Panc1 (cell line): Measurements from ENCODE around the gene PGM2. TPM values are rescaled to one million over a fixed set of nuclear protein-coding genes. Genes with fewer than 3 reads are reported as not detected.

Source experiments
- ATAC-seq: fragments of 200-7000 bp; cut with Tn5 transposase; 2 replicates; pipeline ENCODE4 v1.9.1; 2020; ENCODE audit warnings: mild to moderate bottlenecking, moderate library complexity
- BruUV-seq: library from RNA; stranded (reverse); fragments of 400-500 nt; replicated peaks from 2 replicates; lab custom pipeline; 2021; lab: Mats Ljungman, UMichigan
- CTCF ChIA-PET: fragments of 300-600 bp; sonication (Branson Sonifier 250); formaldehyde crosslinking; loops from one replicate; lab custom pipeline; 2022; ENCODE audit warnings: antibody characterized with exemption; lab: Charles Lee
- POLR2A ChIA-PET: fragments of 300-600 bp; sonication (Branson Sonifier 250); formaldehyde crosslinking; loops from one replicate; lab custom pipeline; 2022; ENCODE audit warnings: antibody characterized with exemption; lab: Charles Lee
- DNase-seq: peaks from one replicate; pipeline ENCODE4 v3.0.0-alpha.2; 2010; ENCODE audit warnings: low read depth, low spot score
- H3K27ac ChIP-seq: 2 replicates; pipeline ENCODE4 v1.5.1; 2011; ENCODE audit warnings: mild to moderate bottlenecking, low read length, inconsistent platforms
- H3K27me3 ChIP-seq: fragments of 200-500 bp; sonication (Bioruptor generic); 2 replicates; pipeline ENCODE4 v1.6.0; 2014; ENCODE audit warnings: low read length, inconsistent platforms; ENCODE audit not compliant: control insufficient read depth, insufficient read depth
- H3K36me3 ChIP-seq: fragments of 200-500 bp; sonication (Bioruptor generic); 2 replicates; pipeline ENCODE4 v1.5.1; 2014; ENCODE audit warnings: inconsistent platforms, mild to moderate bottlenecking, low read length, moderate library complexity; ENCODE audit not compliant: control insufficient read depth, insufficient read depth
- H3K4me1 ChIP-seq: 2 replicates; pipeline ENCODE4 v1.5.1; 2011; ENCODE audit warnings: inconsistent platforms, mild to moderate bottlenecking, low read length, moderate library complexity; ENCODE audit not compliant: control insufficient read depth, insufficient read depth
- H3K4me3 ChIP-seq, 2 experiments: 2 replicates each; pipeline ENCODE4 v1.5.1; 2011 to 2012; ENCODE audit warnings: low read depth in 2 of 2, low read length in 2 of 2, mild to moderate bottlenecking in 2 of 2, inconsistent platforms in 1 of 2, moderate library complexity in 1 of 2
- H3K9me3 ChIP-seq: fragments of 200-500 bp; sonication (Bioruptor generic); 2 replicates; pipeline ENCODE4 v1.5.1; 2014; ENCODE audit warnings: low read depth, mild to moderate bottlenecking, inconsistent platforms, low read length, moderate library complexity; ENCODE audit not compliant: control insufficient read depth, insufficient read depth
- POLR2AphosphoS5 ChIP-seq: IDR thresholded peaks from 2 replicates; pipeline ENCODE4 v1.6.1; 2012; ENCODE audit warnings: mild to moderate bottlenecking, low read depth, low read length, moderate library complexity
- SIN3A ChIP-seq: IDR thresholded peaks from 2 replicates; pipeline ENCODE4 v1.6.1; 2012; ENCODE audit warnings: low read depth, mild to moderate bottlenecking, low read length, moderate library complexity, borderline replicate concordance; ENCODE audit not compliant: insufficient read depth
- TCF7L2 ChIP-seq: IDR thresholded peaks from 2 replicates; pipeline ENCODE4 v1.6.1; 2011; ENCODE audit warnings: mild to moderate bottlenecking, low read depth, low read length, inconsistent platforms
- in situ Hi-C: cut with HindIII; loops from 2 replicates; pipeline ENCODE4 v1.10.0; 2016; ENCODE audit warnings: low sequenced_read_pairs, low pct_unique_long_range_greater_than_20kb
- intact Hi-C: fragments of 100-400 bp; cut with micrococcal nuclease; formaldehyde crosslinking; loops from one replicate; pipeline ENCODE4 v1.10.0; 2022; ENCODE audit not compliant: unreplicated experiment
- total RNA-seq: library from RNA; stranded (reverse); gene quantifications from one replicate; pipeline ENCODE4 v1.2.1, GENCODE V29; 2021; ENCODE audit not compliant: unreplicated experiment
- TF ChIP-seq, protein P1 (sequence below), 2 experiments: IDR thresholded peaks; 2 replicates each; pipeline ENCODE4 v1.6.1; 2011 to 2012; ENCODE audit warnings: low read depth in 2 of 2, control low read depth in 1 of 2, low read length in 1 of 2, mild to moderate bottlenecking in 1 of 2, moderate library complexity in 1 of 2; ENCODE audit not compliant: insufficient read depth in 1 of 2
- TF ChIP-seq, protein P2 (sequence below): fragments of 450-650 bp; IDR thresholded peaks from 2 replicates; pipeline ENCODE4 v1.5.1; 2017; ENCODE audit warnings: mild to moderate bottlenecking

PGM2 gene
- total RNA-seq, 1 experiment from 2014 or later, result 15.4 TPM

DNA sequence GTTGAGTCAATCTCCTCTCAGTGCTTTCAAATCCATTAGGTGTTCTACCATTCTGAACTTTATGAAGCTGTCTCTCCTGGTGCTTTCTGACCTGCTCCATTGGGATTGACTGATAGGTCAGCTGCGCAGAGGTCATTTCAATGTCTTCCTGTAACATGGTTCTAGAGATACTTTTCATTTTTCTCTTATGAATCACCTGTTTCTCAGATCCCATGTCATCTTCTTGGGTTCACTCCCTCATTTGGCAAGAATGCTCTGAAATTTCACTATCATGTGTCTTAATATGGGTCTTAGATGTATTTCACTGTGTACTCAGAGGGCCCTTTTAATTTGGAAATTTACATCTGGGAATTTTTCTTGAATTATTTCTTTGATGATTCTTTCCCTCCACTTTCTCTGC lies 13.8 kb upstream of the PGM2 start:
- ChIA-PET POLR2A (no interaction called here), CTCF (interaction anchor here (1.1 kb wide), 1 partner anchor 13 kb away, joined by 3 read pairs; no protein-coding TSS in a partner anchor)
- no peak overlapping the region for H3K27ac ChIP-seq

DNA sequence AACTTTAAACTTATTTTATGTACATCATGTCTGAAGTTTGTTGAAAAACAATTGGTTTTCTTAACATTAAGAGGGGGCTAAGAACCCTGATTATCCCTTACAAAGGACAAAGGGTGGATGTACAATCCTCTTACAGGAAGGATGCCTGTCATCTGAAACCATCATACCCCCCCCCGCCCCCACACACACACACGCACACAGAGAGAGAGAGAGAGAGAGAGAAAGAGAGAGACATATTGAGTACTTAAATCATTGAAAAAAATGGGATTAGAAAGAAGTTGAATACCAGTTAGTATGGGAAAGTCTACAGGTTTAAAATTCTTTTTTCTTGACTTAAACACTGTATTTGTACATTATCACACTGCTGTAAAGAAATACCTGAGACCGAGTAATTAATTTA lies 10.9 kb upstream of the PGM2 start:
- H3K9me3 ChIP-seq, result no peaks in the 10 kb centered on the region
- no peak for DNase-seq
- no peak overlapping the region for H3K4me3 ChIP-seq
- intact Hi-C loops (no loop called here), in situ Hi-C loops (no loop called here)
- no peak overlapping the region for H3K27ac ChIP-seq
- ATAC-seq, result no peak
- CTCF ChIA-PET, result no interaction called here
- no peaks in the 10 kb centered on the region for H3K27me3 ChIP-seq
- BruUV-seq, result no TSS peak
- no peaks in the 10 kb centered on the region for H3K4me1 ChIP-seq
- TF ChIP-seq, protein P1, sequence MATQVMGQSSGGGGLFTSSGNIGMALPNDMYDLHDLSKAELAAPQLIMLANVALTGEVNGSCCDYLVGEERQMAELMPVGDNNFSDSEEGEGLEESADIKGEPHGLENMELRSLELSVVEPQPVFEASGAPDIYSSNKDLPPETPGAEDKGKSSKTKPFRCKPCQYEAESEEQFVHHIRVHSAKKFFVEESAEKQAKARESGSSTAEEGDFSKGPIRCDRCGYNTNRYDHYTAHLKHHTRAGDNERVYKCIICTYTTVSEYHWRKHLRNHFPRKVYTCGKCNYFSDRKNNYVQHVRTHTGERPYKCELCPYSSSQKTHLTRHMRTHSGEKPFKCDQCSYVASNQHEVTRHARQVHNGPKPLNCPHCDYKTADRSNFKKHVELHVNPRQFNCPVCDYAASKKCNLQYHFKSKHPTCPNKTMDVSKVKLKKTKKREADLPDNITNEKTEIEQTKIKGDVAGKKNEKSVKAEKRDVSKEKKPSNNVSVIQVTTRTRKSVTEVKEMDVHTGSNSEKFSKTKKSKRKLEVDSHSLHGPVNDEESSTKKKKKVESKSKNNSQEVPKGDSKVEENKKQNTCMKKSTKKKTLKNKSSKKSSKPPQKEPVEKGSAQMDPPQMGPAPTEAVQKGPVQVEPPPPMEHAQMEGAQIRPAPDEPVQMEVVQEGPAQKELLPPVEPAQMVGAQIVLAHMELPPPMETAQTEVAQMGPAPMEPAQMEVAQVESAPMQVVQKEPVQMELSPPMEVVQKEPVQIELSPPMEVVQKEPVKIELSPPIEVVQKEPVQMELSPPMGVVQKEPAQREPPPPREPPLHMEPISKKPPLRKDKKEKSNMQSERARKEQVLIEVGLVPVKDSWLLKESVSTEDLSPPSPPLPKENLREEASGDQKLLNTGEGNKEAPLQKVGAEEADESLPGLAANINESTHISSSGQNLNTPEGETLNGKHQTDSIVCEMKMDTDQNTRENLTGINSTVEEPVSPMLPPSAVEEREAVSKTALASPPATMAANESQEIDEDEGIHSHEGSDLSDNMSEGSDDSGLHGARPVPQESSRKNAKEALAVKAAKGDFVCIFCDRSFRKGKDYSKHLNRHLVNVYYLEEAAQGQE (IDR thresholded peaks at IDR 0.05; ENCODE audit: insufficient read depth in 1 of 2, low read depth in 2 of 2, low read length in 1 of 2), result no peak
- TF ChIP-seq, protein P2, sequence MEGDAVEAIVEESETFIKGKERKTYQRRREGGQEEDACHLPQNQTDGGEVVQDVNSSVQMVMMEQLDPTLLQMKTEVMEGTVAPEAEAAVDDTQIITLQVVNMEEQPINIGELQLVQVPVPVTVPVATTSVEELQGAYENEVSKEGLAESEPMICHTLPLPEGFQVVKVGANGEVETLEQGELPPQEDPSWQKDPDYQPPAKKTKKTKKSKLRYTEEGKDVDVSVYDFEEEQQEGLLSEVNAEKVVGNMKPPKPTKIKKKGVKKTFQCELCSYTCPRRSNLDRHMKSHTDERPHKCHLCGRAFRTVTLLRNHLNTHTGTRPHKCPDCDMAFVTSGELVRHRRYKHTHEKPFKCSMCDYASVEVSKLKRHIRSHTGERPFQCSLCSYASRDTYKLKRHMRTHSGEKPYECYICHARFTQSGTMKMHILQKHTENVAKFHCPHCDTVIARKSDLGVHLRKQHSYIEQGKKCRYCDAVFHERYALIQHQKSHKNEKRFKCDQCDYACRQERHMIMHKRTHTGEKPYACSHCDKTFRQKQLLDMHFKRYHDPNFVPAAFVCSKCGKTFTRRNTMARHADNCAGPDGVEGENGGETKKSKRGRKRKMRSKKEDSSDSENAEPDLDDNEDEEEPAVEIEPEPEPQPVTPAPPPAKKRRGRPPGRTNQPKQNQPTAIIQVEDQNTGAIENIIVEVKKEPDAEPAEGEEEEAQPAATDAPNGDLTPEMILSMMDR, result no peak
- TF ChIP-seq TCF7L2 (no peak), POLR2AphosphoS5 (no peak), SIN3A (no peak)
- POLR2A ChIA-PET, result no interaction called here
- H3K36me3 ChIP-seq, result no peaks in the 10 kb centered on the region

More for the DNA sequence above, 13.8 kb upstream of the PGM2 start:
- Histone ChIP-seq H3K4me1 (no peaks in the 10 kb centered on the region), H3K36me3 (no peaks in the 10 kb centered on the region), H3K27me3 (no peaks in the 10 kb centered on the region), H3K9me3 (no peaks in the 10 kb centered on the region), H3K4me3 (no peak overlapping the region)
- TF ChIP-seq, protein P1 (IDR thresholded peaks at IDR 0.05; ENCODE audit: insufficient read depth in 1 of 2, low read depth in 2 of 2, low read length in 1 of 2), result no peak
- TF ChIP-seq SIN3A (no peak), TCF7L2 (no peak), POLR2AphosphoS5 (no peak)
- TF ChIP-seq, protein P2, result no peak
- ATAC-seq, result no peak
- DNase-seq, result no peak
- intact Hi-C loops, result no loop called here
- in situ Hi-C loops, result no loop called here
- no TSS peak for BruUV-seq
